ENCODE results near the gene RBFOX1.

GRCh38 chr16:7555459-7555858 is 222.8 kb downstream of the RBFOX1 start:
- TF ChIP-seq CTCF (IDR thresholded peaks at IDR 0.05; ENCODE audit: insufficient read depth, low read depth, low read length) (no peak), EZH2 (IDR thresholded peaks at IDR 0.05; ENCODE audit: insufficient read depth, low read length) (no peak)
